ENCODE results near the gene SPECC1. TPM values are rescaled to one million over a fixed set of nuclear protein-coding genes. Genes with fewer than 3 reads are reported as not detected.

SPECC1 gene
- total and polyA plus RNA-seq, 9 of the 15 experiments (the other 6 are each of a cell fraction or from before 2014, with no cell fraction given): 2.4 to 19.6 (median 14.7) TPM

DNA sequence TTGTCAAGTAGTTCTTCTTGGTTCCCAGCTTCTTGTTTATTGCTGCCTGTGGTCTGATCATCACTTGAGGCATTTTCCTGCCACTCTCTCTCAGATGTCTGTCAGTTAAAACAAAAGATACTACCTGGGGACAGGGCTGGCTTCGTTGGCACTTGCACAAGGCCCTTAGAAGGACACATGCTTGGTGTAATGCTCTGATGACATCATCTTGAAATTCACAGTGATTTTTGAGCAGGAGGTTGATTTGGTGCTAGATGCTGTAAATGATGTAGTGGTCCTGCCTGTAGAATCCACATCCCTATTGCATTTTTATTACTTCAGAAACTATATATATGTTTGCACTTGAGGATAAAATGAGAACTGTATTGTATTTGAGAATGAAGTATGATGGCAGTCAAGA lies 247.8 kb downstream of the SPECC1 start:
- DNase-seq (ENCODE audit: extremely low read depth in 1 of 4, low spot score in 3 of 4) (no peak), FAIRE-seq (no peak), ATAC-seq (no peak)
- in situ Hi-C loops (cut with MboI) (no loop called here), intact Hi-C loops (cut with micrococcal nuclease) (no loop called here)
- TF ChIP-seq PHF8 (IDR thresholded peaks at IDR 0.05; ENCODE audit: borderline replicate concordance, low read length): no peak
- TF ChIP-seq ZKSCAN8 (CRISPR knock-in tag; IDR thresholded peaks at IDR 0.05): no peak
- no peak for TF ChIP-seq SMAD1 (IDR thresholded peaks at IDR 0.05; ENCODE audit: low read depth, low read length, partially characterized antibody)
- TF ChIP-seq SNIP1 (IDR thresholded peaks at IDR 0.05; ENCODE audit: low read depth): no peak
- no peak for TF ChIP-seq HSF4 (CRISPR knock-in tag; IDR thresholded peaks at IDR 0.05; ENCODE audit: borderline replicate concordance)
- TF ChIP-seq, protein P1, sequence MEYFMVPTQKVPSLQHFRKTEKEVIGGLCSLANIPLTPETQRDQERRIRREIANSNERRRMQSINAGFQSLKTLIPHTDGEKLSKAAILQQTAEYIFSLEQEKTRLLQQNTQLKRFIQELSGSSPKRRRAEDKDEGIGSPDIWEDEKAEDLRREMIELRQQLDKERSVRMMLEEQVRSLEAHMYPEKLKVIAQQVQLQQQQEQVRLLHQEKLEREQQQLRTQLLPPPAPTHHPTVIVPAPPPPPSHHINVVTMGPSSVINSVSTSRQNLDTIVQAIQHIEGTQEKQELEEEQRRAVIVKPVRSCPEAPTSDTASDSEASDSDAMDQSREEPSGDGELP (CRISPR knock-in tag; IDR thresholded peaks at IDR 0.05; ENCODE audit: borderline replicate concordance): no peak
- no peak for TF ChIP-seq STAT5A (IDR thresholded peaks at IDR 0.05; ENCODE audit: borderline replicate concordance, low read length)
- no peaks in the 10 kb centered on the region for H3K9me3 ChIP-seq (replicated peaks; ENCODE audit: control insufficient read depth, insufficient read depth, low read depth, low read length)
- H4K20me1 ChIP-seq (replicated peaks; ENCODE audit: control insufficient read depth, insufficient read depth, low read length): no peaks in the 10 kb centered on the region
- no peaks in the 10 kb centered on the region for H3K9me1 ChIP-seq (ENCODE audit: control insufficient read depth, insufficient read depth, low read length)
- BruUV-seq (replicated peaks): no TSS peak
- no peaks in the 10 kb centered on the region for H3K4me1 ChIP-seq (replicated peaks in 1 of 2; ENCODE audit: control insufficient read depth in 2 of 2, insufficient read depth in 2 of 2, low read length in 2 of 2)
- ChIA-PET POLR2A (interaction anchor here (0.6 kb wide), 1 partner anchor 98 kb away, joined by 3 read pairs; no protein-coding TSS in a partner anchor), CTCF (ENCODE audit: low intra/inter-chr PET ratio) (no interaction called here)
- H3K79me2 ChIP-seq (ENCODE audit: control insufficient read depth, insufficient read depth, low read length): no peaks in the 10 kb centered on the region
- H3K4me2 ChIP-seq (ENCODE audit: insufficient read depth, low read length): no peak overlapping the region
- 47% methylated on average over 1 of the region's 1 CpG for WGBS (ENCODE audit: insufficient coverage, low coverage, missing lambda C conversion rate)
- H2AFZ ChIP-seq (ENCODE audit: low read depth, low read length): no peak overlapping the region
- H3K27ac ChIP-seq (ENCODE audit: extremely low read depth, low read depth, low read length): no peak overlapping the region
- peaks cover 10% of the 10 kb centered on the region; the same call in 2 of the 3 replicates for H3K36me3 ChIP-seq (ENCODE audit: control insufficient read depth, insufficient read depth, low read length)
- H3K27me3 ChIP-seq (ENCODE audit: control insufficient read depth in 2 of 2, insufficient read depth in 2 of 2, low read length in 2 of 2): no peaks in the 10 kb centered on the region
- H3K9ac ChIP-seq (ENCODE audit: insufficient read depth in 1 of 2, low read depth in 2 of 2, low read length in 2 of 2): no peak overlapping the region
- H3K4me3 ChIP-seq: no peak overlapping the region
